PC-9 (cell line): Measurements from ENCODE around the gene ATP1A2.

Experiments
- EZH2 ChIP-seq: fragments of 200-600 bp; sonication (generic); IDR thresholded peaks from 2 replicates; pipeline ENCODE4 v1.8.0; 2017; ENCODE audit warnings: antibody characterized with exemption, low read depth
- TF ChIP-seq, protein P1 (sequence below): fragments of 200-600 bp; sonication (generic); conservative IDR thresholded peaks from 2 replicates; pipeline ENCODE4 v1.6.1; 2017; ENCODE audit warnings: mixed run types, antibody characterized with exemption, mild to moderate bottlenecking, moderate library complexity

GRCh38 chr1:160113407-160113806, 2.2 kb upstream of the ATP1A2 start:
- TF ChIP-seq EZH2: no peak
- TF ChIP-seq, protein P1, sequence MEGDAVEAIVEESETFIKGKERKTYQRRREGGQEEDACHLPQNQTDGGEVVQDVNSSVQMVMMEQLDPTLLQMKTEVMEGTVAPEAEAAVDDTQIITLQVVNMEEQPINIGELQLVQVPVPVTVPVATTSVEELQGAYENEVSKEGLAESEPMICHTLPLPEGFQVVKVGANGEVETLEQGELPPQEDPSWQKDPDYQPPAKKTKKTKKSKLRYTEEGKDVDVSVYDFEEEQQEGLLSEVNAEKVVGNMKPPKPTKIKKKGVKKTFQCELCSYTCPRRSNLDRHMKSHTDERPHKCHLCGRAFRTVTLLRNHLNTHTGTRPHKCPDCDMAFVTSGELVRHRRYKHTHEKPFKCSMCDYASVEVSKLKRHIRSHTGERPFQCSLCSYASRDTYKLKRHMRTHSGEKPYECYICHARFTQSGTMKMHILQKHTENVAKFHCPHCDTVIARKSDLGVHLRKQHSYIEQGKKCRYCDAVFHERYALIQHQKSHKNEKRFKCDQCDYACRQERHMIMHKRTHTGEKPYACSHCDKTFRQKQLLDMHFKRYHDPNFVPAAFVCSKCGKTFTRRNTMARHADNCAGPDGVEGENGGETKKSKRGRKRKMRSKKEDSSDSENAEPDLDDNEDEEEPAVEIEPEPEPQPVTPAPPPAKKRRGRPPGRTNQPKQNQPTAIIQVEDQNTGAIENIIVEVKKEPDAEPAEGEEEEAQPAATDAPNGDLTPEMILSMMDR: no peak
